Activated CD4-positive, alpha-beta T cell treated with anti-CD3 and anti-CD28 coated beads, Interleukin-2, amount 50 U/mL, for 1 hour (primary cell): Measurements from ENCODE around the gene APOBEC3G.
"Not testable (repeated sequence)": the region's sequence is repeated elsewhere in the genome, so short reads cannot be mapped to it uniquely, and the experiment has no call there.

Experiments used
- DNase-seq: peaks from one replicate; pipeline ENCODE4 v3.0.0-alpha.2; 2020

Gene APOBEC3G

DNA sequence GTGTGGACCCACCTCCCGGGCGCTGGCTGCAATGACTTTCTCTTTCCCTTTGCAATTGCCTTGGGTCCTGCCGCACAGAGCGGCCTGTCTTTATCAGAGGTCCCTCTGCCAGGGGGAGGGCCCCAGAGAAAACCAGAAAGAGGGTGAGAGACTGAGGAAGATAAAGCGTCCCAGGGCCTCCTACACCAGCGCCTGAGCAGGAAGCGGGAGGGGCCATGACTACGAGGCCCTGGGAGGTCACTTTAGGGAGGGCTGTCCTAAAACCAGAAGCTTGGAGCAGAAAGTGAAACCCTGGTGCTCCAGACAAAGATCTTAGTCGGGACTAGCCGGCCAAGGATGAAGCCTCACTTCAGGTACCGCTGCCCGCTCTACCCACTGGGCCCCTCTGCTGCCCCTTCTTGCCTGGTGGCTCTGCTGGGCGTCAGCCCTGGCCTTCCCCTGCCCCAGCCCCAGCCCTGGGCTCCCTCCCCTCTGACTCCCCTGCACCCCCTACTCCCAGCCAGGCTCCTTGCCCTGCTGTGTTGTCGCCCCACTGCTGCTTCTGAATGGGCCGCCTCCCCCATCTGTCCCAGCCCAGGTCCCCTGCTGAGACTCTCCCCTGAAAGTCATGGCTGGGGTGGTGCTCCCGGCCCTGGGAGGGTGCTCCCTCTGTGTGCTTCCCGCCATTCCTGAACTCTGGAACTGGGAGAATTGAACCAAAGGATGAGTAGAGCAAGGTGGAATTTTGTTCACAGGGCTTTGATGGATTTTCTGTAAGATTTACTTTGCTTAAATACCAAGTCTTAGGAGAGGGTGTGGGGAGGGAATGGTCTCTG lies at the start of gene APOBEC3G:
APOBEC3G (plus strand) TSS at position 250 of the 815 bp plus-strand sequence; CDS start at position 337, 87 bp downstream.
- peak; percentile 34 for DNase-seq

DNA sequence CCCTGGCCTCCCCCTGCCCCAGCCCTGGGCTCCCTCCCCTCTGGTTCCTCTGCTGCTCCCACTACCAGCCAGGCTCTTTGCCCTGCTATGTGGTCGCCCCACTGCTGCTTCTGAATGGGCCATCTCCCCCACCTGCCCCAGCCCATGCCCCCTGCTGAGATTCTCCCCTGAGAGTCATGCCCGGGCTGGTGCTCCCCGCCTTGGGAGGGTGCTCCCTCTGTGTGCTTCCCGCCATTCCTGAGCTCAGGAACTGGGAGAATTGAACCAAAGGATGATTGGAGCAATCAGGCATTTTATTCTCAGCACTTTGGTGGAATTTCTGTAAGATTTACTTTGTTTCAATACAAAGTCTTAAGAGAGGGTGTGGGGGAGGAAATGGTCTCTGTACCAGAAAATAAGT lies 49.4 kb upstream of the APOBEC3G start:
- DNase-seq = no peak

DNA sequence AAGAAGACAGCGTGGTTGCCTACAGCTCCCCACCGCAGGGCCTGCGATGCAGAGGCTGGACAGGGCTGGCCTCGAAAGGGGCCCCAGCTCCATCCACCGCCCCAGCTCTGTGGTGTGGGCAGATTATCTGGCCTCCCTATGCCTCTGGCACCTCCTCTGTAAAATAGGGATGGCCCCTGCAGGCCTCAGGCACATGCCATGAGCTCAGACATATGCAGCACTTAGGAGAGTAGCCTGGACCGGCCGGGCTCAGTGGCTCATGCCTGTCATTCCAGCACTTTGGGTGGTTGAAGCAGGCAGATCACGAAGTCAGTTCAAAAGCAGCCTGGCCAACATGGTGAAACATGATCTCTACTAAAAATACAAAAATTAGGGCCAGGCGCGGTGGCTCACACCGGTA lies 48.8 kb upstream of the APOBEC3G start:
- DNase-seq = no peak

DNA sequence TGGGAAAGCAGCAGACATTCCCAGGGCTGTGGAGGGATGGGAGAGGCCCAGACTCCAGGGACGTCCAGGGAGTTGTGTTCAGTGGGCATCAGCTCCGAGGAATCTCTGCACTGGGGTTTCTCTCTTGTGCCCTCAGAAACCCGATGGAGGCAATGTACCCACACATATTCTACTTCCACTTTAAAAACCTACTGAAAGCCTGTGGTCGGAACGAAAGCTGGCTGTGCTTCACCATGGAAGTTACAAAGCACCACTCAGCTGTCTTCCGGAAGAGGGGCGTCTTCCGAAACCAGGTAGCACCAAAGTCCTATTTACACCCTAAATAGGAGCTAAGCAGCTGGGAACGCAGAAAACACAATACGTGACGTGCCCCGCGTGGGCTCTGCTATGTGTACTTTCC lies 47.8 kb upstream of the APOBEC3G start:
- no peak for DNase-seq

DNA sequence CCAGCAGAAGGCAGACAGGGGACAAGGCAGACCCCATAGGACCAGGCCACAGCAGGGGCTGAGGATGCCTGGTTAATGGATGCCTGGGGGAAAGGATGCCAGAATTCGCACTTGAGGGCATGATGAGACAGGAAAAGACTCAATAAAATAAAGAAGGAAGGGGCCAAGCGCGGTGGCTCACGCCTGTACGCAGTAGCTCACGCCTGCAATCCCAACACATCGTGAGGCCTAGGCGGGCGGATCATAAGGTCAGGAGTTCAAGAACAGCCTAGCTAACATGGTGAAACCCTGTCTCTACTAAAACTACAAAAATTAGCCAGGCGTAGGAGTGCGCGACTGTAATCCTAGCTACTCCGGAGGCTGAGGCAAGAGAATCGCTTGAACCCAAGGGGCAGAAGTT lies 46.4 kb upstream of the APOBEC3G start:
- no peak for DNase-seq

DNA sequence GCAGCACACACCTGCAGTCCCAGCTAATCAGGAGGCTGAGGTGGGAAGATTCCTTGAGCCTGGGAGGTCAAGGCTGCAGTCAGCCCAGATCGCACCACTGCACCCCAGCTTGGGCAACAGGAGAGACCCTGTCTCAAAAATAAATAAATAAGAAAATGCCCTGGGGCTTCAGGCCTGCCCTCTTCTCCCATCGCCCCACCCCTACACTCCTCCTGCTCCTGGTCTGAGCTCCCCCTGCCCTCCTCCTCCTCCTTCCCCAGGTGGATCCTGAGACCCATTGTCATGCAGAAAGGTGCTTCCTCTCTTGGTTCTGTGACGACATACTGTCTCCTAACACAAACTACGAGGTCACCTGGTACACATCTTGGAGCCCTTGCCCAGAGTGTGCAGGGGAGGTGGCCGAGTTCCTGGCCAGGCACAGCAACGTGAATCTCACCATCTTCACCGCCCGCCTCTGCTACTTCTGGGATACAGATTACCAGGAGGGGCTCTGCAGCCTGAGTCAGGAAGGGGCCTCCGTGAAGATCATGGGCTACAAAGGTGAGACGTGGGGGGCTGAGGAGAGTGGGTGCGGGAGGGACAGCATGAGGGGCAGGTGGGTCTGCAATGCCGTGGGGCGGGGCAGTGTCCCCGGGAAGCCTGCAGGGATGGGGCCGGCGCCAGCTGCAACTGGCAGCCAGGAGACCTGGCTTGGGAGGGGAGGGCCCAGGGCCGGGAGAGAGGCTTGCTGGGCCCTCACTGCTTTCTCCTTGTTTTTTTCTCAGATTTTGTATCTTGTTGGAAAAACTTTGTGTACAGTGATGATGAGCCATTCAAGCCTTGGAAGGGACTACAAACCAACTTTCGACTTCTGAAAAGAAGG lies 45.4 kb upstream of the APOBEC3G start:
- DNase-seq = not testable (repeated sequence)

DNA sequence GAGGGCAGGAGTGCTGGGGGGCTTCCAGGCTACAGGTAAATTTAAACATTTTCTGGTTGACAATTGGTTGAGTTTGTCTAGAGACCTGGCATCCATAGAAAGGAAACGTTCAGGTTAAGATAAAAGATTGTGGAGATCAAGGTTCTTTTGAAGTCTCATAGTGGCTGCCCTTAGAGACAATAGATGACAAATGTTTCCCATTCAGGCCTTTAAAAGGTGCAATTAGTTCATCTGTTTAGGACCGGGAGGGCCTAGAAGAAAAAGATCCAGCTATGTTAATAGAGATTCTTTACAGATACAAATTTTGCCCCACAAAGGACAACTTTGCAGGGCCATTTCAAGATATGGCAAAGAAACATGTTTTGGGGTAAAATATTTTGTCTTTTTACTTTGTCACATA lies 40.0 kb upstream of the APOBEC3G start:
- not testable (repeated sequence) for DNase-seq

DNA sequence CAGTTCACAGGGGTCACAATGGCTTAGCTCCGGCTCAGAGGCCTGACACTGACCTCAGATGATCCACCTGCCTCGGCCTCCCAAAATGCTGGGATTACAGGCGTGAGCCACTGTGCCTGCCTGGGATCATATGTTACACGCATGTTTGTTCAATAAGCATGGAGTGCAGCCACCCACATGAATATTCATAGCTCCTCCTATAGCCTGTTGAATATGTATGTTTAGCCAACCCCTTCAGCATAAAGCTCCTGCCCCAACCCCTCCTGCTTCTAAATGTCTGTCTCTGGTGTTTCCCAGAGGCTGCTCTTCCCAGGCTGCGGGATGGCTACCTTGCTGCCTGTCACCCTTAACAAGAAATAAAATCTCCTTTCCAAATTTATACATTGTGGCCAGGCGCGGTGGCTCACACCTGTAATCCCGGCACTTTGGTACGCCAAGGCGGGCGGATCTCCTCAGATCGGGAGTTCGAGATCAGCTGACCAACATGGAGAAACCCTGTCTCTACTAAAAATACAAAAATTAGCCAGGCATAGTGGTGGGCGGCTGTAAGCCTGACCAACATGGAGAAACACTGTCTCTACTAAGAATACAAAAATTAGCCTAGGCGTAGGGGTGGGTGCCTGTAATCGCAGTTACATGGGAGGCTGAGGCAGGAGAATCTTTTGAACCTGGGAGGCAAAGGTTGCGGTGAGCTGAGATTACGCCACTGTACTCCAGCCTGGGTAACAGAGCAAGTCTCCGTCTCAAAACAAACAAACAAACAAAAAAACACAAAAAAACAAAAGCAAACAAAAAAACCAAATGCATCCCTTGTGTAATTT lies 37.6 kb upstream of the APOBEC3G start:
- no peak for DNase-seq

DNA sequence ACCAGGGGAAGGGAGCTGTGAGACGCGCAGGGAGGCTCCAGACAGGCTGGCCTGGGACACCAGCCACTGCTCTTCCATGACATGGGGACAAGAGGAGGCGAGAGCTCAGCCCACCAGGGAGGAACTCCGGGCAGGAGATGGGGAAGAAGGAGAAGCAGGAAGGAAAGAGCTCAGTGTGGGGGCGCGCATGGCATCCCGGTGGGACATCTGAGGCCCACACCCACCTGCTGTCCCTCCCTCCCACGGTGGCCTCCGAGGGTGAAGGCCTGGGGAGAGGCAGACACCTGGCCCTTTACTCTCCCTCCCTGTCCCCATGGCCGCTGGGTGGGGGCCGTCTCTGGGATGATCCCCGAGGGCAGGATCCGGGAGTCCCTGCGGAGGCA lies 36.9 kb upstream of the APOBEC3G start:
- not testable (repeated sequence) for DNase-seq

DNA sequence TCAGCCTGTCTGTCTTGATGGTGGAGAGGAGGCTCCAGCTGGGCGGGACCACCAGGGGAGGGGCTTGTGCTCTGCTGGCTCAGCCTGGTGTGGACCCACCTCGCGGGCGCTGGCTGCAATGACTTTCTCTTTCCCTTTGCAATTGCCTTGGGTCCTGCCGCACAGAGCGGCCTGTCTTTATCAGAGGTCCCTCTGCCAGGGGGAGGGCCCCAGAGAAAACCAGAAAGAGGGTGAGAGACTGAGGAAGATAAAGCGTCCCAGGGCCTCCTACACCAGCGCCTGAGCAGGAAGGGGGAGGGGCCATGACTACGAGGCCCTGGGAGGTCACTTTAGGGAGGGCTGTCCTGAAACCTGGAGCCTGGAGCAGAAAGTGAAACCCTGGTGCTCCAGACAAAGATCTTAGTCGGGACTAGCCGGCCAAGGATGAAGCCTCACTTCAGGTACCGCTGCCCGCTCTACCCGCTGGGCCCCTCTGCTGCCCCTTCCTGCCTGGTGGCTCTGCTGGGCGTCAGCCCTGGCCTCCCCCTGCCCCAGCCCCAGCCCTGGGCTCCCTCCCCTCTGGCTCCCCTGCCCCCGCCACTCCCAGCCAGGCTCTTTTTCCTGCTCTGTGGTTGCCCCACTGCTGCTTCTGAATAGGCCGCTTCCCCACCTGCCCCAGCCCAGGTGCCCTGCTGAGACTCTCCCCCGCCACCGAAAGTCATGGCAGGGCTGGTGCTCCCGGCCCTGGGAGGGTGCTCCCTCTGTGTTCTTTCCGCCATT lies 36.4 kb upstream of the APOBEC3G start, which contains the start of gene APOBEC3F:
APOBEC3F (plus strand) TSS at position 327 of the 759 bp plus-strand sequence; CDS start at position 424, 97 bp downstream.
- peak; percentile 57 for DNase-seq

DNA sequence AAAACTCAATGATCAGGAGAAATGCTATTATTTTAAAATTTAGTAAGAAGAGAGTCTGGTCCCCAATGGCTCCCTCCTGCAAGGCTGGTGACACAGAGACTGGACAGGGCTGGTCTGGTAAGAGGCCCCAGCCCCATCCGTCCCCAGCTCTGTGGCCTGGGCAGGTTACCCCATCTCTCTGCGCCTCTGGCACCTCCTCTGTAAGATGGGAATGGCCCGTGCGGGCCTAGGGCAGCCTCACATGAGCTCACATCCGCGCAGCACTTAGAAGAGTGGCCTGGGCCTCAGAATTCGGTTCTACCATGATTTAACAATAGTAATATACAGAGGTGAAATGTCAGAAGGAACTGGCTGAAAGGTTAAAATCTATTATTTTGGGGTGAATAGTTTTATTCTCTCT lies 35.2 kb upstream of the APOBEC3G start:
- DNase-seq = no peak

DNA sequence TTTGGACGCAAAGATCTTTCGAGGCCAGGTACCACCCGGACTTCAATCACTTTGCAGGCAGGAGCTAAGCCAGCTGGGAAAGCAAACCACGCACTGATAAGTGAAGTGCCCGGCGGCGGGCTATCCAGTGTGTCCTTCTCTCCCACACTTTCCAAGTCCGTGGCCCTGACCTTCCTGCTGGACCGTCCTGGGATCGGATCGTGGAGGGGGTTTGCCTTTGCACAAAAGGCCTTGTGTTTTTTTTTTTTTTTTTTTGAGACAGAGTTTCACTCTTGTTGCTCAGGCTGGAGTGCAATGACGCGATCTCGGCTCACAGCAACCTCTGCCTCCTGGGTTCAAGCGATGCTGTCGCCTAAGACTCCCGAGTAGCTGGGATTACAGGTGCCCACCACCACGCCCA lies 34.0 kb upstream of the APOBEC3G start:
- not testable (repeated sequence) for DNase-seq

DNA sequence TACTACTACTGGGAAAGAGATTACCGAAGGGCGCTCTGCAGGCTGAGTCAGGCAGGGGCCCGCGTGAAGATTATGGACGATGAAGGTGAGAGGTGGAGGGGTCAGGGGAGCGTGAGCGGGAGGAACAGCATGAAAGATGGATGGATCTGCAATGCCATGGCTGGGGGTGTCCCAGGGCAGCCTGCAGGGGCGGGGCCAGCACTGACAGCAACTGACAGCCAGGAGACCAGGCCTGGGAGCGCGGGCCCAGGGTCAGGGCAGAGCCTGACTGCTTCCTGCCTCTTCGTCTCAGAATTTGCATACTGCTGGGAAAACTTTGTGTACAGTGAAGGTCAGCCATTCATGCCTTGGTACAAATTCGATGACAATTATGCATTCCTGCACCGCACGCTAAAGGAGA lies 31.9 kb upstream of the APOBEC3G start:
- not testable (repeated sequence) for DNase-seq

DNA sequence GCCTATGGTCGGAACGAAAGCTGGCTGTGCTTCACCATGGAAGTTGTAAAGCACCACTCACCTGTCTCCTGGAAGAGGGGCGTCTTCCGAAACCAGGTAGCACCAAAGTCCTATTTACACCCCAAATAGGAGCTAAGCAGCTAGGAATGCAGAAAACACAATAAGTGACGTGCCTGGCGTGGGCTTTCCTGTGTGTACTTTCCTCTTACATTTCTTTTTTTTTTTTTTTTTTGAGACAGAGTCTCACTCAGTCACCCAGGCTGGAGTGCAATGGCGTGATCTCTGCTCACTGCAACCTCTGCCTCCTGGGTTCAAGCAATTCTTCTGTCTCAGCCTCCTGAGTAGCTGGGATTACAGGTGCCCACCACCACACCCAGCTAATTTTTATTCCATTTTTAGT lies 27.6 kb upstream of the APOBEC3G start:
- not testable (repeated sequence) for DNase-seq

DNA sequence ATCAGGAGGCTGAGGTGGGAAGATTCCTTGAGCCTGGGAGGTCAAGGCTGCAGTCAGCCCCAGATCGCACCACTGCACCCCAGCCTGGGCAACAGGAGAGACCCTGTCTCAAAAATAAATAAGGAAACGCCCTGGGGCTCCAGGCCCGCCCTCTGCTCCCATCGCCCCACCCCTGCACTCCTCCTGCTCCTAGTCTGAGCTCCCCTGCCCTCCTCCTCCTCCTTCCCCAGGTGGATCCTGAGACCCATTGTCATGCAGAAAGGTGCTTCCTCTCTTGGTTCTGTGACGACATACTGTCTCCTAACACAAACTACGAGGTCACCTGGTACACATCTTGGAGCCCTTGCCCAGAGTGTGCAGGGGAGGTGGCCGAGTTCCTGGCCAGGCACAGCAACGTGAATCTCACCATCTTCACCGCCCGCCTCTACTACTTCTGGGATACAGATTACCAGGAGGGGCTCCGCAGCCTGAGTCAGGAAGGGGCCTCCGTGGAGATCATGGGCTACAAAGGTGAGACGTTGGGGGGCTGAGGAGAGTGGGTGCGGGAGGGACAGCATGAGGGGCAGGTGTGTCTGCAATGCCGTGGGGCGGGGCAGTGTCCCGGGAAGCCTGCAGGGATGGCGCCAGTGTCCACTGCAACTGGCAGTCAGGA lies 25.1 kb upstream of the APOBEC3G start:
- DNase-seq = not testable (repeated sequence)

DNA sequence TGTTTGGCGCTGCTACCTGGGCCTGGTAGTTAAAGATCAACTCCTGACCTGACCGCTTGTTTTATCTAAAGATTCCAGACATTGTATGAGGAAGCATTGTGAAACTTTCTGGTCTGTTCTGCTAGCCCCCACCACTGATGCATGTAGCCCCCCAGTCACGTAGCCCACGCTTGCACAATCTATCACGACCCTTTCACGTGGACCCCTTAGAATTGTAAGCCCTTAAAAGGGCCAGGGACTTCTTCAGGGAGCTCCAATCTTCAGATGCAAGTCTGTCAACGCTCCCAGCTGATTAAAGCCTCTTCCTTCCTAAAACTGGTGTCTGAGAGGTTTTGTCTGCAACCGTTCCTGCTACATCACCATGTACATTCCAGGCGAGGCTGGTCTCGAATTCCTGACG lies 21.4 kb upstream of the APOBEC3G start:
- DNase-seq = no peak

DNA sequence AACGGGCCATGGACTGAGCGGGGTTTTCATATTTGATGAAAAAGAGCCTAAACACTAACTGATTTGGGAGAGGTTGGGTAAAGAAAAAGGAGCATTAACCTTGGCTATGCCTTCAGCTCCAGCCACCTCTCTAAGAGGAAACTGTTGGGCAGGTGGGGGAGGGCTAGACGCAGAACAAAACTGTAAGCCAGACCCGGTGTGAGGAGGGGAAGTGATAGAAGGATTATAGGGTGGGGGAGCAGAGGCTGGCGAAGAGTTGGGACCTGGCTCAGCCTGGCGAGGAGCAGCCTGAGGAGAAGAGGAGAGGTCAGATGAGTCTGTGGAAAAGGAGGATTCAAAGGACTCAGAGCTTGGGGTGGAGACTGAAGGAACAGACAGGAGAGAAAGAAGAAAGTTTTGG lies 15.8 kb upstream of the APOBEC3G start:
- not testable (repeated sequence) for DNase-seq

DNA sequence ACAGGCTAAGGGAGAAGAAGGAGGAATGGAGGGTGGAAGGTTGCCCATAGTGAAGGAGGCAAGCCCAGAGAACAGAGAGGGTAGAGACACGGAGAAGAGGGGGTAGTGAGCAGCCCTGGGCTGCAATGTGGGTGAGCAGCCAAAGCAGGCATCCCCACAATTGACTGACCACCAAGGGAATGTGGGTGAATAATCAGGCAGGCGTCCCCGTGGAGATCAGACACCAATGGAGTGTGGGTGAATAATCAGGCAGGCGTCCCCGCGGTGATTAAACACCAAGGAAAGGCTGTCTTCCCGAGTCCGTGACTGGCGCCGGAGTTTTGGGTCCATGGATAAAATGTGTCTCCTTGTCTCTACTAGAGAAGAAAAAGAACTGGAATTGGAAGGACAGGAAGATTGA lies 15.1 kb upstream of the APOBEC3G start:
- not testable (repeated sequence) for DNase-seq

DNA sequence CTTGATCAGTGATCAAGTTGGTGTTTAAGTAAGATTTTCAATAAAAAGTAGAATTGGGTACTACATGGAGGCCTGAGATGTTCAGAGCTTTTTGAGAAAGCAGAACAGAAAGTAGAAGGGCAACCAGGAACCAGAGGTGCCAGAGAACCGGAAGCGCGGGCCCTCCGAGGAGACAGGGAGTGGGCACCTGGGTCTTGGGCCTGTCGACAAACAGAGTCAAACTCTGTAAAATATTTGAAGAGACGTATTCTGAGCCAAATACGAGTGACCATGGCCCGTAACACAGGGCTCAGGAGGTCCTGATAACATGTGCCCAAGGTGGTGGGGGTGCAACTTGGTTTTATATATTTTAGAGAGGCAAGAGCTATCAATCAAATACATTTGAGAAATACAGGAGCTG lies 13.2 kb upstream of the APOBEC3G start:
- DNase-seq = not testable (repeated sequence)

DNA sequence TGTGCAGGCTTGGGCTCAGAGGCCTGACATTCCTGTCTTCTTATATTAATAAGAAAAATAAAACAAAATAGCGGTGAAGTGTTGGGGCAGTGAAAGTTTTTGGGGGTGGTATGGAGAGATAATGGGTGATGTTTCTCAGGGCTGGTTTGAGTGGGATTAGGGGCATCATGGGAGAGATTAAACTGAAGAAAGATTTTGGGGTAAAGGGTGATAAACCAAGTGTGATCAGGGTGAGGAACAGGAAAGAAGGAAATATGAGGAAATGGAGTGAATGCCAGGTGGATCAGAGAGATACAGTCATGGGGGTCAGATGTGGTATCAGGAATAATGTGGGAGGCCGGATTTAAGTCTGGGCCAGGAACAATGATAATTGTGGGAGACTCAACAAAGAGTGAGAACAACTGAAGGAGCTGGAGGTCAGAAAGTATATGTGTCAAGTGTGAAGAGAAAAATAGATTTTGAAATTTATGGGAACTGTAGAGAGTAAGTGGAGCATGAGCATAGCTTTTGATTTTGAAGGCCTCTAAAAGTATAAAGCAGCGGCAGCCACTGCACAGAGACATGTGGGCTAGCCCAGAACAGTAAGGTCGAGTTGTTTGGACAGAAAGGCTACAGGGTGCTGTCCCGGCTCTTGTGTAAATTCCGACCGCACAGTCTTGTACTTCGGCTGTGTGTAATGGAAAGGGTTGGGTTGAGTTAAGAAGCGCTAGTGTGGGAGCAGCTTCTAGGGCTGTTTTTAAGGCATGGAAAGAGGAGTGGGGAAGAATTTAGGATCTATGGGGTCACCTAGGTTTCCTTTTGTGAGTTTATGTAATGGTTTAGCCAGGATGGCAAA lies 10.4 kb upstream of the APOBEC3G start:
- not testable (repeated sequence) for DNase-seq
